GM12874 (cell line): ENCODE results near the gene FURIN.

ENCODE experiments used
- CTCF ChIP-seq: IDR thresholded peaks from 2 replicates; pipeline ENCODE4 v1.5.1; 2011; ENCODE audit warnings: low read depth, mild to moderate bottlenecking, control low read depth, low read length, moderate library complexity; ENCODE audit not compliant: insufficient read depth

The FURIN gene

GRCh38 chr15:90868261-90868689 is at the start of gene FURIN:
FURIN (plus strand) TSS chr15:90868588; CDS start chr15:90875741, 7,153 bp downstream.
- no peak for TF ChIP-seq CTCF

GRCh38 chr15:90819390-90819789 is 49.0 kb upstream of the FURIN start:
- no peak for TF ChIP-seq CTCF

- no peak for TF ChIP-seq CTCF
Measured at GRCh38 chr15:90819850-90820249, 48.5 kb upstream of the FURIN start.

- TF ChIP-seq CTCF, result no peak
Measured at GRCh38 chr15:90820481-90820880, 47.9 kb upstream of the FURIN start.

GRCh38 chr15:90822204-90822955 is 46.0 kb upstream of the FURIN start:
- TF ChIP-seq CTCF, result no peak

- no peak for TF ChIP-seq CTCF
Measured at GRCh38 chr15:90823455-90823974, 44.9 kb upstream of the FURIN start.

- TF ChIP-seq CTCF, result no peak
Measured at GRCh38 chr15:90826886-90827435, 41.4 kb upstream of the FURIN start.
